NCI-H1092 treated with DMSO at 0.1 percent for 48 hours (cell line): ENCODE data around the gene ASTN2.
A peak's percentile ranks its signal among the peaks of the same experiment; 100 is the strongest.

Experiments
- DNase-seq: peaks from one replicate; lab custom pipeline; 2025; lab: John Stamatoyannopoulos, UW

Gene ASTN2

DNA sequence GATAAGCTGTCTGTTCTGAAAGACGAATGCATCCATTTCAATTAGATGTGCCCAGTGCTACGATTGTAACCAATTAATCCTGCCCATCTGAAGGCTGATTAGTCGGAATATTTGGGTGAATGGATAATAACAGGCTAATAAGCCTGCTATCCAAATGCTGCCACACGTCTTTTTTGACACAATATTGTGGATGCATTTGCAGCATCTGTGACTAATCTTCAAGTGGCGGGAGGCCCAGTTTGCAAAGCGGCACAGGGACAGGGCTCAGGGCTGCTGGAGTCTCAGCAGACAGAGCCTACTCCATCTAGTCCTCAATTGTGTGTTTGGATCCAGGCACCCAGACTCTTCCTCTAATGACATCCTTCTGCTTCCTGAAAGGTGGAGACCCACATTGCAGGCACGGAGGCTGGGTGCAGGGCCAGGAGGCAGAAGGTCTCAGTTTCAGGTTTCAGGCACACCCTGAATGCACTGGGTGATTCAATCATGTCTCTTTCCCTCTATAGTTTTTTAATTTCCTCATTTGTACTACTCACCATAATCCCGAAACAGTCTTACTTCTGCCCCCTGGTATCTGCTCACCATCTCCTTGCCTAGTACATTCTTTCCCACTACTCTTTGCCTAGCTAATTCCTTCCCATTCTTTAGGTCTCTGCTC is 169.6 kb downstream of the ASTN2 start:
- no peak for DNase-seq

DNA sequence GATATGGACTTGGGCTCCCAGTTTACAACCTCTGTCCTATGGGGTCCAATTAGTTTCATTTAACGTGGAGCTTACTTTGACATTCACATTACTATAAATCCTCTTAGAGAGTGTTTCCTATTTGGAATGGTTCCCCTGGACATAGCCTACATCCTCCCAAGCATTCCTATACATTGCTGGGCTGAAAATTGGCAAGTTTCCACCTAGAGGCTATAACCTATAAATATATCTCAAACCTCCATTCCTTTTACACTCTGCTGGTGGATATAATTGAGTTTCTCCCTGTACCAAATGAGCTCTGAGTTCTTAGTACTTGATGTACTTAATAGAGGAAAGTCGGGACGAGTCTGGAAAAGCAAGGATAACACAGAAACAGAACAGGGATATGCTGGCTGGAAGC is 172.8 kb downstream of the ASTN2 start:
- no peak for DNase-seq

- DNase-seq = no peak
Measured at GRCh38 chr9:117239428-117239827, 175.4 kb downstream of the ASTN2 start.

DNA sequence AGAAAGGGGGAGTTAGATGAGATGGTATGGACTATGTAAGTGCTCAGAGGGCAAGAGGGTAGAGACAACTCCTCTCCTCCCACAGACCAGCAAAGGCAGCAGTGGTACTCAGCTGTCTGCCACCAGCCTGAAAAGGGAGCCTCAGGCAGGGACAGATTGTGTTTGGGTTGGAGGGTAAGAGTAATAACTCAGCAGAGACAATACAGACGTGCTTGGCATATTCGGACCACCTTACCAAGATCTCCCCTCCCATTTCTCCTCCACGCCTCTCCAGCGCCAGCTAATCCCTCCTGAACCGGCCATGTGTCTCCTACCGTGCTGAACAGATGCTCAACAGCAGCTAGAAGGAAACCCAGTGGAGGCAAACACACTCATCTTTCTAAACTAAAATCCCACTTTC is 180.8 kb downstream of the ASTN2 start:
- no peak for DNase-seq

GRCh38 chr9:117233016-117233415 is 181.8 kb downstream of the ASTN2 start:
- DNase-seq = no peak

DNA sequence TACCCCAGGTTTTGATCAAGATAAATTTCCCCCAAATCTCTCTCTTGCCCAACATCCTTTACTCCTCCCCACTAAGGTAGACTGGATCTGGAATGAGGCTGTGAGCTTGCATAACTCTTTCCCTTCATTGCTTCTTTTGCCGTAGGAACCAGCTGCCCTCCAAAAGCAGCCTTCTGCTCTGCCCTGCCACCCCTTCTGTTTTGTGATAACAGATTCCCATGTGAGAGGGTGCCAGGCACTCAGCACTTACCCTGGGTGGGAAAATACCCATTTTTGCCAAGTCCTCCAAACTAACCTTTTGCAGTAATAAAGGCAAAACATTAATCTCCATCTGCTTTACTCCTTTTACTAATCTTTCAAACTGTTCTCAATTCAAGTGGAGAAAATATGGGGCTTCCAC is 182.6 kb downstream of the ASTN2 start:
- no peak for DNase-seq

DNA sequence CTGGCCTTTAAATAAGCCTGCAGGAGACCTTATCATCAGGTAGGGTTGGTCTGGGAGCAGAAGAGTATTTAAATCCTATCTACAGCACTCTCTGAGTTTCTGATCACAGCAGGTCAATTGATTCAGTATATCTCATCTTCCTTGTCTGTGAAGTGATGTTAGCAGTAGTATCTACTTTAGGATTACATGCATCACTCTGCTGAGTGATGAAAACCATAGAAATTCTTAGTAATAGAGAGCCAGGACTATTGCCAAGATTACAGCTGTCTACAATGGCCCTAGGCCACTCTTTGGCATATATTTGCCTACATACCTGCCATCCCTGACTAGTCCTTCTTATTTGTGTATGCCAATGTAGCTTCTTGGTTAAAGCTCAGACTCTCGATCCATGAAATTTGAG is 183.8 kb downstream of the ASTN2 start:
- DNase-seq = no peak

- peak; percentile 46 for DNase-seq
Measured at GRCh38 chr9:117224695-117225094, 190.2 kb downstream of the ASTN2 start.

DNA sequence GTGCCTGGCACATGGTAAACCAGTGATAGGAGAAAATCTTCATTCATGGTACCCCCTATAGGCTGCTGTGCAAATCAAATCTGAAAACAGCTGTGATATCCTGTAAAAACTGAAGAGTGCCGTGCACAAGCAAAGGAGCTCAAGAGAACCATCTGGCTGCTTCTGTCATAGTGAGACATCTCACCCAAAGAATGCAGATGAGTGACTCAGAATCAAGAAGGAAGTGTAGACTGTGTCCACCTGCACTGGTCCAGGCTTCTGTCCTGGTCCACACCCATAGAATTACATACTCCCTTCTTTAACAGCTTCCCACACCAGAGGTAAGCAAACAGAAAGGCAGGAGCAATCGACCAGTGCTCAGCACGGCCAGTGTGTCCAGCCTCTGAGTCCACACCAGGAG is 195.9 kb downstream of the ASTN2 start:
- DNase-seq = no peak

DNA sequence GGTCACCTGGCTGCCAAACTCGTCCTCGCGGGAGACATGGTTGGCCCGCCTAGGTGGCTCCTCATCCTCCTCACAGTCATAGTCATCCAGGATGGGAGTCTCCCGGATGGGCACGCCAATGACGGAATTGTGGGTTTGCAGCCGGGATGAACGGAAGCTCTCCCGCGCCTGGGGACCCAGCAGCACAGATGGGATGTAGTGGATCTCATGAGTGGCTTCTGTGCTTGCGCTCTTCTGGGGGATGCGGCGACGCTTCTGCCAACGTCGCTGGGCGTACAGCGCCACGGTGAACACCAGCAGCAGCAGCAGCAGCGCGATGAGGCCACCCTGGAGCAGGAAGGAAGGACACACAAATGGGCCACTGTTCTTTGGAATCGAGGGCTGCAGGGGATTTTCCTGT is 200.4 kb downstream of the ASTN2 start:
- no peak for DNase-seq

DNA sequence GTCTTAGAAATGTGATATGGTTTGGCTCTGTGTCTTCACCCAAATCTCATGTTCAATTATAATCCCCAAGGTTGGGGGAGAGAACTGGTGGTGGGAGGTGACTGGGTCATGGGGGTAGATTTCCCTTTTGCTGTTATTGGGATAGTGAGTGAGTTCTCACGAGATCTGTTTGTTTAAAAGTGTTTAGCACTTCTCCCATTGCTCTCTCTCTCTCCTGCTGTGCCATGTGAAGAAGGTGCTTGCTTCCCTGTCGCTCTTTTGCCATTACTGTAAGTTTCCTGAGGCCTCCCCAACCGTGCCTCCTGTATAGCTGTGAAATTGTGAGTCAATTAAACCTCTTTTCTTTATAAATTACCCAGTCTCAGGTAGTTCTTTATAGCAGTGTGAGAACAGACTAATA is 203.6 kb downstream of the ASTN2 start:
- DNase-seq = no peak

DNA sequence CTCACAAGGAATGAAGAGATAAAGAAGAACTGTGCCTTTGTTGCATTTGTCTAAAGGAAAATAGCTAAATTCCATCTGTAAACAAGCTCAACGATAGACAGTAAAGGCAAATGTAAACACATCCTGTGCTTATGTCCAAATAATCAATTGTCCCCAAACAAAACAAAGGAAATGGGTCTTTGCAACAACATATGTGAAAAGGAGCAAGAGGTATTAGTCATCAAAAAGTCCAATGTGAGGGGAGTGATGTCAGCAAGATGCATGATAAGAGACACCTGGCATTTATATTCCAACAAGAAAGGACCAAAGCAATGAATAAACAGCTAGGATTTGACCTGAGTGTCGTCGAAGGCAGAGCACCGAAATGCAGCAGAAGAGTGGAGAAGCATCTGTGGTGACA is 209.1 kb downstream of the ASTN2 start:
- DNase-seq = no peak

- DNase-seq = no peak
Measured at GRCh38 chr9:117204971-117205370, 209.9 kb downstream of the ASTN2 start.

DNA sequence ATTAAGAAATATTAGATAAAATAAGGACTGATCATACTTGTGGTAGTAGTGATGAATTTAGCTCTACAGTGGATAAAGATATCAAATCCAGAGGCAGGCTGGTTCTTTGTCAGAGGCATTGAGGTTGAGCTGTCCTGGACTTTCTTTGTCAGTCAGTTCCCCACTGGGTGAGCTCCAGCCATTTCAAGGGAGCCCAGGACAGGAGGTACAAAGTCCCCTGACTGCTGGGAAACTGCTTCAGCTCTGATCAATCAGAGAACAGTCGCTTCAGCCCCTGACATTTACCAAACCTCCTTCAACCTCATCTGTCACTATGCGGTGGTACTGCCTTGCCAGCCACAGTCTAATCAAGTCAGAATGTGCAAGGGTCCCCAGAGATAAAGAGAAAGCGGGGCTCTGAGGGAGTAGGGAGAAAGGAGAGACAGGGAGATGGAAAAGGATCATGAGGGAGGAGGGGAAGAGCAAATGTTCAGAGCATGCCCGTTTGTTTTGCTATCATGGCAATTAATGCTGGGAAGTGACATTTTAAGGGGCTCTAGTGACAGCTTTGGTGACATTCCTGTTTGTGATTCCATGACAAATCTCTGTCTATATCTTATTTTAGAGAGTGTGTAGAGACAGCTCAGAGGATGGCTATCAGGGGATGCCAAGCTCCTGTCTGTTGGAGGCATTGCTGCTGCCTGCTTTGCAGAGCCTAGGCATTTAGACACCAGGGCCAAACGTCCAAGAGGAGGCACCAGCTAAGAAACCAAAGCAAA is 223.2 kb downstream of the ASTN2 start:
- no peak for DNase-seq

DNA sequence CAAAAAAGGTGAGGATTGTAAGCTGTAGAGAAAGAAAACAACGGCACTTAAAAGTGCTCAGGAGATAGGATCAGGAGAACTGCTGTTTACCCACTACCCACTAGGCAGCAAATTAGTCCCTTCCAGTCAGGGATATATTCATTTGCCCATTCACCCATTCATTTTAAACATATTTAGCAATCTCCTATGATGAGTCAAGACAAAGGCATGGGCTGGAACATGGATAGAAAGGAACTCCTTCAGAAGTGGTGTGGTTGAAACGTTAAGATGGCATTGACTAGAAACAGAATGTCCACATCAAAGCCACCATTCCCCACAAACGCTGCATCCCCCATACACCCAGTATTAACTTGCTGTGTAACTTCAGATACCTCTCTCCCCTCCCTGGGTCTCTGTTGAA is 225.7 kb downstream of the ASTN2 start:
- DNase-seq = no peak

DNA sequence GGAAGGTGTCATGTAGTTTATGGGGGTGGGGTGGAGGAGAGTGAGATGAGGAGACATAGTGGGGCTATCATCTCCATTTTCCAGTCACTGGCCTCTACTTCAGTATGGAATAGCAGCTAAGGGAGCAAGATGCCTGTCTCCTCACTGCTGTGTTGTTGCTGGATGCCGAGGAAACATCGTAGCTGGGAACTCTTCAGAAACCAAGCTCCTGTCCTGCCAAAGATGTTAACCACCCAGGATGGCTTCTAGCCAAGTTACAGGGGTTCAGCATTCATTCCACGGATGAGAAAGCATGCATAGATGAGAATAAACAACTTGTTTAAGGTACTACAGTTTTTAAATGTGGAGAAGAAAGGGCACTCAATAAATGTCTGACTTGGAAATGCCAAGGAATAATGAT is 226.5 kb downstream of the ASTN2 start:
- DNase-seq = no peak

DNA sequence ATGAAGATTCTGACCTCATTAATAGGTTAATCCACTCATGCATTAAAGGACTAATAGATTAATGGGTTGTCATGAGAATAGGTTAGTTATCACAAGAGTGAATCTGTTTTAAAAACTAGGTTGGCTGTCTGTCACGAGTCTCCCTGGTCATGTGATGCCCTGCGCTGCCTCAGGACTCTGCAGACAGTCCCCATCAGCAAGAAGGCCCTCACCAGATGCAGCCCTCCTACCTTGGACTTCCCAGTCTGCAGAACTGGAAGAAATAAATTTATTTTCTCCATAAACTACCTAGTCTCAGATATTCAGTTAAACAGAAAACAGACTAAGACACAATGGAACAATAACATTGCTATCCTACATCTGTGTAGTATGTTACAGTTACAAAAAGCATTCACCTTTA is 227.4 kb downstream of the ASTN2 start:
- no peak for DNase-seq

DNA sequence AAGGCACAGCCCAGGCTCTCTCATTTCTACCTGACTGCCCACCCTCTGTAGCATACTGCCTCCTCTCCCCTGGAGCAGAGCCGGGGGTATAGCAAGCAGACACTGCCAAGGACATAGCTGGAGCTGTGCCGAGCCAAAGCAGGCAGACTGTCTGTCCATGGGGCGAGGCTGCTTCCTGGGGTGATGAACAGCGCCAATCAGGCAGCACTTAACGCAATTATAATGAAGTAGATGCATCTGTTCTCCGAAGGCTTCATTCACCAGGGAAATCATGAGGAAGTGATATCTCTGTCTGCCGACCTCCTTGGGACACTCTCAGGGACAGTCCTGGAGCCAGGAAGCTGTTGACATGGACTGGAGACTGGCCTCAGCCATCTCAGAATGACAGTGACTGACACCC is 230.7 kb downstream of the ASTN2 start:
- DNase-seq = no peak

DNA sequence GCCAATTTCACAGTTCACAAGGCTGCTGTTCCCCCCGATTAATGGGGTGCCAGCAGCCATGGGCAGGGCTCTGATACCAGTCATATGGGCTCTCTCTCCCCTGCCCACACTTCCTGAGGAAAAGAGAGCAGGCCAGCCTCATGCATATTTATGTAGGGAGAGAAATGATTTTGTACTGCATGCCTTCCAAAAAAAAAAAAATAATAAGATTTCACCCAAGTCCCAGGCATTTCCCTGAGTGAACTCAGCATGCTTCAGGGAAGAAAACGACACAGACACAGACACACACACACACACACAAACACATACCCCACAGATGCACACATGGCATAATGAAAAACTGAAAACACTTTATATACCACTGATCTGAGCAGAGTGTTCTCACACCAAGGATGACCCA is 232.8 kb downstream of the ASTN2 start:
- DNase-seq = no peak

- DNase-seq = no peak
Measured at GRCh38 chr9:117180896-117181445, 233.9 kb downstream of the ASTN2 start.

- DNase-seq = peak; percentile 4
Measured at GRCh38 chr9:117178596-117179375, 236.1 kb downstream of the ASTN2 start.

GRCh38 chr9:117170567-117170966 is 244.3 kb downstream of the ASTN2 start:
- no peak for DNase-seq

DNA sequence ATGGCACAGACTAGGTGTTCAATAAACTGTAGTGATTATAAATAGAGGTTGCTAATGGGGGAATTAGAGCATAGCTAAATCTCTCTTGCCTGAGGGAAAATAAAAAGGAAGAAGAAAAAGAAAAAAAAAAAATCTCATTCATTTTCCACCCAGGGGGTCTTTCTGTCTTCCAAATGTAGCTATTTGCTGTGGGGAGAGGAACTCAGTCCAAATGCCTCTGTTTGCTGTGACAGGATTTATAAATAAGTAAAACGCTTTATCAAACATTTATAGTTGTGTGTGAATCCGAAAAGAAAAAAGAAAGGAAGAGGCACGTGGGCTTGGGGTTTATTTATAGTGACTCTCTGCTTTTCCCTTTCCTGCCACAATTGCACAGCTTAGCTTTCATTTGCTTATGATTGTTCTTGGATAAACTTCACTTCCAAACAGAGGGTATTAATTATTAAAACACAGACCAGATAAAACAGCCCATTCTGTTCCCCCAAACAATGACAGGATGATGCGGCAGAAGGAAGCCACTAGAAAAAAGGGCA is 245.7 kb downstream of the ASTN2 start:
- no peak for DNase-seq
